ENCODE results near the gene PRG2.

PRG2 gene

GRCh38 chr11:57421066-57421465 lies 30.6 kb upstream of the PRG2 start:
- no peak for DNase-seq (ENCODE audit: low spot score)
- in situ Hi-C loops (cut with MboI; ENCODE audit: low pct_unique_long_range_greater_than_20kb, low sequenced_read_pairs, unreplicated experiment): no loop called here
- TF ChIP-seq CTCF (IDR thresholded peaks at IDR 0.05; ENCODE audit: extremely low read depth, insufficient read depth, missing control alignments): no peak

GRCh38 chr11:57419146-57419545 lies 28.7 kb upstream of the PRG2 start:
- no peak for DNase-seq (ENCODE audit: low spot score)
- in situ Hi-C loops (cut with MboI; ENCODE audit: low pct_unique_long_range_greater_than_20kb, low sequenced_read_pairs, unreplicated experiment): no loop called here
- no peak for TF ChIP-seq CTCF (IDR thresholded peaks at IDR 0.05; ENCODE audit: extremely low read depth, insufficient read depth, missing control alignments)

- in situ Hi-C loops (cut with MboI; ENCODE audit: low pct_unique_long_range_greater_than_20kb, low sequenced_read_pairs, unreplicated experiment): no loop called here
- no peak for DNase-seq (ENCODE audit: low spot score)
- no peak for TF ChIP-seq CTCF (IDR thresholded peaks at IDR 0.05; ENCODE audit: extremely low read depth, insufficient read depth, missing control alignments)
Measured at GRCh38 chr11:57418131-57418530, 27.7 kb upstream of the PRG2 start.

GRCh38 chr11:57417056-57417455 lies 26.6 kb upstream of the PRG2 start:
- TF ChIP-seq CTCF (IDR thresholded peaks at IDR 0.05; ENCODE audit: extremely low read depth, insufficient read depth, missing control alignments): no peak
- in situ Hi-C loops (cut with MboI; ENCODE audit: low pct_unique_long_range_greater_than_20kb, low sequenced_read_pairs, unreplicated experiment): no loop called here
- DNase-seq (ENCODE audit: low spot score): no peak

GRCh38 chr11:57416436-57416835 lies 26.0 kb upstream of the PRG2 start:
- no peak for TF ChIP-seq CTCF (IDR thresholded peaks at IDR 0.05; ENCODE audit: extremely low read depth, insufficient read depth, missing control alignments)
- in situ Hi-C loops (cut with MboI; ENCODE audit: low pct_unique_long_range_greater_than_20kb, low sequenced_read_pairs, unreplicated experiment): no loop called here
- no peak for DNase-seq (ENCODE audit: low spot score)

- in situ Hi-C loops (cut with MboI; ENCODE audit: low pct_unique_long_range_greater_than_20kb, low sequenced_read_pairs, unreplicated experiment): no loop called here
- no peak for TF ChIP-seq CTCF (IDR thresholded peaks at IDR 0.05; ENCODE audit: extremely low read depth, insufficient read depth, missing control alignments)
- DNase-seq (ENCODE audit: low spot score): no peak
Measured at GRCh38 chr11:57414612-57415212, 24.3 kb upstream of the PRG2 start.

- no peak for TF ChIP-seq CTCF (IDR thresholded peaks at IDR 0.05; ENCODE audit: extremely low read depth, insufficient read depth, missing control alignments)
- in situ Hi-C loops (cut with MboI; ENCODE audit: low pct_unique_long_range_greater_than_20kb, low sequenced_read_pairs, unreplicated experiment): no loop called here
- DNase-seq (ENCODE audit: low spot score): no peak
Measured at GRCh38 chr11:57413681-57414080, 23.2 kb upstream of the PRG2 start.

All from GM13977 (cell line).